Myocyte (in vitro differentiated cells): Measurements from ENCODE around the gene ZMIZ1. TPM values are rescaled to one million over a fixed set of nuclear protein-coding genes. Genes with fewer than 3 reads are reported as not detected.

ENCODE experiments used
- DNase-seq: peaks from one replicate; pipeline ENCODE4 v3.0.0-alpha.2; 2012; ENCODE audit warnings: low read depth
- total RNA-seq: library from RNA; depleted of rRNA; stranded (reverse); fragments of >200 nt; gene quantifications from 2 replicates; pipeline ENCODE4 v1.2.3, GENCODE V29; 2014

The ZMIZ1 gene
- total RNA-seq, 1 donor from 2014 or later = 10.0 TPM

- DNase-seq = peak; percentile 85
These were observed 10.3 kb downstream of the ZMIZ1 start for GRCh38 chr10:79079054-79079397.

- DNase-seq = peak; percentile 85
These were observed 11.0 kb downstream of the ZMIZ1 start for GRCh38 chr10:79079490-79080355.

GRCh38 chr10:79081353-79082034 lies 12.7 kb downstream of the ZMIZ1 start:
- DNase-seq = peak; percentile 89

GRCh38 chr10:79082035-79082373 lies 13.2 kb downstream of the ZMIZ1 start:
- no peak for DNase-seq

GRCh38 chr10:79082631-79083596 lies 14.1 kb downstream of the ZMIZ1 start:
- DNase-seq = no peak

- DNase-seq = peak; percentile 66
These were observed 15.5 kb downstream of the ZMIZ1 start for GRCh38 chr10:79084012-79084971.

- DNase-seq = no peak
These were observed 16.3 kb downstream of the ZMIZ1 start for GRCh38 chr10:79084972-79085597.

GRCh38 chr10:79086822-79087221 lies 18.1 kb downstream of the ZMIZ1 start:
- DNase-seq = no peak

GRCh38 chr10:79087721-79088120 lies 19.0 kb downstream of the ZMIZ1 start:
- DNase-seq = no peak

GRCh38 chr10:79088176-79088575 lies 19.4 kb downstream of the ZMIZ1 start:
- DNase-seq = no peak

- DNase-seq = no peak
These were observed 20.0 kb downstream of the ZMIZ1 start for GRCh38 chr10:79088613-79089355.

- no peak for DNase-seq
These were observed 20.9 kb downstream of the ZMIZ1 start for GRCh38 chr10:79089632-79090031.

GRCh38 chr10:79090134-79090803 lies 21.5 kb downstream of the ZMIZ1 start:
- DNase-seq = no peak

- DNase-seq = no peak
These were observed 23.6 kb downstream of the ZMIZ1 start for GRCh38 chr10:79092292-79092896.

GRCh38 chr10:79093658-79094411 lies 25.1 kb downstream of the ZMIZ1 start:
- DNase-seq = peak; percentile 74

- DNase-seq = no peak
These were observed 25.8 kb downstream of the ZMIZ1 start for GRCh38 chr10:79094412-79095175.

- DNase-seq = no peak
These were observed 26.6 kb downstream of the ZMIZ1 start for GRCh38 chr10:79095316-79095715.
